ENCODE data around the gene ATP1B1. TPM values are rescaled to one million over a fixed set of nuclear protein-coding genes. Genes with fewer than 3 reads are reported as not detected.
"Not testable (repeated sequence)": the region's sequence is repeated elsewhere in the genome, so short reads cannot be mapped to it uniquely, and the experiment has no call there.

ATP1B1 gene
- polyA plus RNA-seq, 3 donors = 10.2 to 49.6 (median 22.4) TPM

- H3K27ac ChIP-seq (ENCODE audit: low read depth, low read length) = no peak overlapping the region
- WGBS, 3 donors = 92 to 97% (median 97%) methylated on average over 5 of the region's 5 CpGs
These were observed 44.9 kb downstream of the ATP1B1 start for GRCh38 chr1:169151338-169151837.

GRCh38 chr1:169155675-169156074 lies 49.2 kb downstream of the ATP1B1 start:
- WGBS, 3 donors = 90 to 98% (median 96%) methylated on average over 1 of the region's 1 CpG
- H3K27ac ChIP-seq (ENCODE audit: low read depth, low read length) = no peak overlapping the region

- no peak overlapping the region for H3K27ac ChIP-seq (ENCODE audit: low read depth, low read length)
- WGBS, 3 donors = 77 to 94% (median 78%) methylated on average over 3 of the region's 3 CpGs
These were observed 50.1 kb downstream of the ATP1B1 start for GRCh38 chr1:169156580-169156979.

GRCh38 chr1:169160845-169161495 lies 54.5 kb downstream of the ATP1B1 start:
- no peak overlapping the region for H3K27ac ChIP-seq (ENCODE audit: low read depth, low read length)
- 57 to 84% (median 81%) methylated on average over 3 of the region's 3 CpGs for WGBS, 3 donors

- no peak overlapping the region for H3K27ac ChIP-seq (ENCODE audit: low read depth, low read length)
- WGBS, 3 donors = 76 to 91% (median 90%) methylated on average over 4 of the region's 4 CpGs
These were observed 55.2 kb downstream of the ATP1B1 start for GRCh38 chr1:169161496-169162194.

GRCh38 chr1:169163059-169163458 lies 56.6 kb downstream of the ATP1B1 start:
- no peak overlapping the region for H3K27ac ChIP-seq (ENCODE audit: low read depth, low read length)

GRCh38 chr1:169175461-169175860 lies 69.0 kb downstream of the ATP1B1 start:
- no peak overlapping the region for H3K27ac ChIP-seq (ENCODE audit: low read depth, low read length)
- 71 to 78% (median 78%) methylated on average over 2 of the region's 2 CpGs for WGBS, 3 donors

More at GRCh38 chr1:169163059-169163458, 56.6 kb downstream of the ATP1B1 start:
- WGBS, 3 donors = 73 to 81% (median 78%) methylated on average over 5 of the region's 5 CpGs

- WGBS, 3 donors = 96 to 97% (median 97%) methylated on average over 3 of the region's 3 CpGs
- not testable (repeated sequence) for H3K27ac ChIP-seq (ENCODE audit: low read depth, low read length)
These were observed 72.9 kb downstream of the ATP1B1 start for GRCh38 chr1:169179431-169179830.

- H3K27ac ChIP-seq (ENCODE audit: low read depth, low read length) = no peak overlapping the region
- 90 to 91% (median 91%) methylated on average over 3 of the region's 3 CpGs for WGBS, 3 donors
These were observed 73.7 kb downstream of the ATP1B1 start for GRCh38 chr1:169180174-169180573.
